Epithelial cell of prostate (primary cell): ENCODE data around the gene GPC5.
"Not testable (repeated sequence)": the region's sequence is repeated elsewhere in the genome, so short reads cannot be mapped to it uniquely, and the experiment has no call there.

Experiments used
- DNase-seq: peaks from one replicate; pipeline ENCODE4 v3.0.0-alpha.2; 2011; ENCODE audit warnings: low read depth, low spot score
- H3K27ac ChIP-seq: fragments of 450-650 bp; 2 replicates; pipeline ENCODE4 v1.5.1; 2017; ENCODE audit warnings: mild to moderate bottlenecking

Gene GPC5

GRCh38 chr13:92290718-92291307, 892.4 kb downstream of the GPC5 start:
- not testable (repeated sequence) for DNase-seq, H3K27ac ChIP-seq

- not testable (repeated sequence) for DNase-seq, H3K27ac ChIP-seq
Observed at GRCh38 chr13:92294533-92294932, 896.1 kb downstream of the GPC5 start.

GRCh38 chr13:92296154-92296671, 897.8 kb downstream of the GPC5 start:
- H3K27ac ChIP-seq, DNase-seq: not testable (repeated sequence)

- no peak for DNase-seq
- H3K27ac ChIP-seq, result no peak overlapping the region
Observed at GRCh38 chr13:92297971-92298942, 899.8 kb downstream of the GPC5 start.

GRCh38 chr13:92300651-92301050, 902.2 kb downstream of the GPC5 start:
- H3K27ac ChIP-seq, result no peak overlapping the region
- DNase-seq, result no peak

- DNase-seq, result no peak
- no peak overlapping the region for H3K27ac ChIP-seq
Observed at GRCh38 chr13:92303428-92303827, 905.0 kb downstream of the GPC5 start.

- DNase-seq, result no peak
- no peak overlapping the region for H3K27ac ChIP-seq
Observed at GRCh38 chr13:92307752-92308151, 909.3 kb downstream of the GPC5 start.

- DNase-seq, result no peak
- H3K27ac ChIP-seq, result no peak overlapping the region
Observed at GRCh38 chr13:92312823-92313222, 914.4 kb downstream of the GPC5 start.

GRCh38 chr13:92313382-92313781, 915.0 kb downstream of the GPC5 start:
- DNase-seq, result no peak

GRCh38 chr13:92315265-92315664, 916.8 kb downstream of the GPC5 start:
- no peak for DNase-seq
- H3K27ac ChIP-seq, result no peak overlapping the region

More at GRCh38 chr13:92313382-92313781, 915.0 kb downstream of the GPC5 start:
- no peak overlapping the region for H3K27ac ChIP-seq

- H3K27ac ChIP-seq, result no peak overlapping the region
- no peak for DNase-seq
Observed at GRCh38 chr13:92316030-92316429, 917.6 kb downstream of the GPC5 start.

- DNase-seq, result no peak
- no peak overlapping the region for H3K27ac ChIP-seq
Observed at GRCh38 chr13:92317066-92317465, 918.6 kb downstream of the GPC5 start.

GRCh38 chr13:92320323-92320722, 921.9 kb downstream of the GPC5 start:
- no peak for DNase-seq
- H3K27ac ChIP-seq, result no peak overlapping the region

GRCh38 chr13:92321174-92321573, 922.8 kb downstream of the GPC5 start:
- H3K27ac ChIP-seq, result no peak overlapping the region
- no peak for DNase-seq

- H3K27ac ChIP-seq, result no peak overlapping the region
- no peak for DNase-seq
Observed at GRCh38 chr13:92345627-92346026, 947.2 kb downstream of the GPC5 start.

- no peak overlapping the region for H3K27ac ChIP-seq
- DNase-seq, result no peak
Observed at GRCh38 chr13:92346046-92346445, 947.6 kb downstream of the GPC5 start.

GRCh38 chr13:92354583-92354982, 956.2 kb downstream of the GPC5 start:
- no peak for DNase-seq

GRCh38 chr13:92355213-92355612, 956.8 kb downstream of the GPC5 start:
- DNase-seq, result no peak
- no peak overlapping the region for H3K27ac ChIP-seq

More at GRCh38 chr13:92354583-92354982, 956.2 kb downstream of the GPC5 start:
- no peak overlapping the region for H3K27ac ChIP-seq

GRCh38 chr13:92362717-92363116, 964.3 kb downstream of the GPC5 start:
- H3K27ac ChIP-seq, result no peak overlapping the region
- DNase-seq, result no peak

GRCh38 chr13:92365904-92366303, 967.5 kb downstream of the GPC5 start:
- no peak for DNase-seq
- no peak overlapping the region for H3K27ac ChIP-seq

- DNase-seq, result no peak
- H3K27ac ChIP-seq, result no peak overlapping the region
Observed at GRCh38 chr13:92377396-92377795, 979.0 kb downstream of the GPC5 start.
